ENCODE data around the gene MRAP.

Gene MRAP

DNA sequence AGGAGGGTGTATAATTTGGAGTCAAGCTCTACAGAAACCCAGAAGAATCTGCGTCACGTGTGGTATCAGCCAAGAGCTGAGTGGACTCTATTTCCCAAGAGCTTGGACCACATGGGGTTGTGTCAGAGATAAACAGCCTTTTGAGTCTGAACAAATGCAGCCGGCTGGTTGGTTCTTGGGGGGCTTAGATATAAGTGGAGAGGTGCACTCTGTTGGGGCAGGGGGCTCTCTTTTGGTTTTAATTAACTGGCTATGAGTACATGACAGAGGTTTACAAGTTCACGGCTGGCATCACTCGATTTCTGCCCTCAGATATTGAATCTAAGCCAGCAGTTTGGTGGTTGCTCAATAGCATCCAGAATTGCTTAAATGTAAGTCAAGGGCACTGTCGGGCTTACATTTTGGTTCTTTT, 501 bp upstream of the MRAP start:
- no peaks in the 10 kb centered on the region for H3K9me3 ChIP-seq (ENCODE audit: control insufficient read depth in 2 of 2, low read length in 2 of 2)
- no peak overlapping the region for H3K9ac ChIP-seq (ENCODE audit: low read depth in 1 of 2, low read length in 2 of 2)
- H3K4me3 ChIP-seq (ENCODE audit: low read length in 2 of 2) = no peak overlapping the region
- no peaks in the 10 kb centered on the region for H3K4me1 ChIP-seq (ENCODE audit: control insufficient read depth in 2 of 2, insufficient read depth in 2 of 2, low read length in 2 of 2)
- no peaks in the 10 kb centered on the region for H3K36me3 ChIP-seq (ENCODE audit: control insufficient read depth in 2 of 2, insufficient read depth in 2 of 2, low read length in 2 of 2)
- no peaks in the 10 kb centered on the region for H3K27me3 ChIP-seq (ENCODE audit: control insufficient read depth in 2 of 2, insufficient read depth in 2 of 2, low read length in 2 of 2)
- no peak overlapping the region for H3K27ac ChIP-seq (ENCODE audit: low read depth in 2 of 2, low read length in 2 of 2)

DNA sequence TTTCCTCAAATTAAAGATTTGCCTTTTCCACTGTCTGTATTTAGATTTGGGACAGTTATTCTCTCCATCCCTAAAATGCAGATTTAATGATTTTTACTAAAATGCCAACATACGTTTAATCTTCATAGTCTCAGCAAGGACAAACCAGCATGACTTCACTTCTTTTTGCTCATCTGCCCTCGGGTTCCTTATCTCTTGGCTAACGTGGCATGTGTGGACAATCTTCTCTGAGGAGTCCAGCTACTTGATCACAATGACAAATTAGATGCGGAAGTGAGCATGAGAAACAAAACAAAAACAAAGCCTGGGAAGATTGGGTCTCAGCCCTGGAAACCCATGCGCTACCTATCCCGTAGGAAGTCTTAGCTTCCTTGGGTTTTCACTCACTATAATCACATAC, 1.0 kb downstream of the MRAP start:
- H3K27ac ChIP-seq (ENCODE audit: low read depth in 2 of 2, low read length in 2 of 2) = no peak overlapping the region
- no peaks in the 10 kb centered on the region for H3K9me3 ChIP-seq (ENCODE audit: control insufficient read depth in 2 of 2, low read length in 2 of 2)
- H3K27me3 ChIP-seq (ENCODE audit: control insufficient read depth in 2 of 2, insufficient read depth in 2 of 2, low read length in 2 of 2) = no peaks in the 10 kb centered on the region
- H3K4me1 ChIP-seq (ENCODE audit: control insufficient read depth in 2 of 2, insufficient read depth in 2 of 2, low read length in 2 of 2) = no peaks in the 10 kb centered on the region
- no peak overlapping the region for H3K4me3 ChIP-seq (ENCODE audit: low read length in 2 of 2)
- H3K36me3 ChIP-seq (ENCODE audit: control insufficient read depth in 2 of 2, insufficient read depth in 2 of 2, low read length in 2 of 2) = no peaks in the 10 kb centered on the region
- no peak overlapping the region for H3K9ac ChIP-seq (ENCODE audit: low read depth in 1 of 2, low read length in 2 of 2)

DNA sequence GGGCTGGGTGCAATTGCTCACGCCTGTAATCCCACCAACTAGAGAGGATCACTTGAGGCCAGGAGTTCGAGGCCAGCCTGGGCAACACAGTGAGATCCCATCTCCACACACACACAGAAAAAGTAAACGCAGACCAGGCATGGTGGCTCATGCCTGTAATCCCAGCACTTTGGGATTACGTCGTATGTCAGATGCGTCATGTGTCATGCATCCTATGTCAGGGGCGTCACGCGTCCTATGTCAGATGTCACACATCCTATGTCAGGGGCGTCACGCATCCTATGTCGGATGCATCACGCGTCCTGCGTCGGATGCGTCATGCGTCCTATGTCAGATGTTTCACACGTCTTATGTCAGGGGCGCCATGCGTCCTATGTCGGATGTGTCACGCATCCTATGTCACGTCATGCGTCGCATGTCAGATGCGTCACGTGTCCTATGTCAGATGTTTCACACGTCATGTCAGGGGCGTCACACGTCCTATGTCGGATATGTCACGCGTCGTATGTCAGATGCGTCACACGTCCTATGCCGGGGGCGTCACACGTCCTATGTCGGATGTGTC, 1.5 kb downstream of the MRAP start:
- no peak overlapping the region for H3K4me3 ChIP-seq (ENCODE audit: low read length in 2 of 2)
- H3K36me3 ChIP-seq (ENCODE audit: control insufficient read depth in 2 of 2, insufficient read depth in 2 of 2, low read length in 2 of 2) = no peaks in the 10 kb centered on the region
- no peaks in the 10 kb centered on the region for H3K9me3 ChIP-seq (ENCODE audit: control insufficient read depth in 2 of 2, low read length in 2 of 2)
- H3K9ac ChIP-seq (ENCODE audit: low read depth in 1 of 2, low read length in 2 of 2) = no peak overlapping the region
- H3K4me1 ChIP-seq (ENCODE audit: control insufficient read depth in 2 of 2, insufficient read depth in 2 of 2, low read length in 2 of 2) = no peaks in the 10 kb centered on the region
- H3K27me3 ChIP-seq (ENCODE audit: control insufficient read depth in 2 of 2, insufficient read depth in 2 of 2, low read length in 2 of 2) = no peaks in the 10 kb centered on the region
- H3K27ac ChIP-seq (ENCODE audit: low read depth in 2 of 2, low read length in 2 of 2) = no peak overlapping the region

DNA sequence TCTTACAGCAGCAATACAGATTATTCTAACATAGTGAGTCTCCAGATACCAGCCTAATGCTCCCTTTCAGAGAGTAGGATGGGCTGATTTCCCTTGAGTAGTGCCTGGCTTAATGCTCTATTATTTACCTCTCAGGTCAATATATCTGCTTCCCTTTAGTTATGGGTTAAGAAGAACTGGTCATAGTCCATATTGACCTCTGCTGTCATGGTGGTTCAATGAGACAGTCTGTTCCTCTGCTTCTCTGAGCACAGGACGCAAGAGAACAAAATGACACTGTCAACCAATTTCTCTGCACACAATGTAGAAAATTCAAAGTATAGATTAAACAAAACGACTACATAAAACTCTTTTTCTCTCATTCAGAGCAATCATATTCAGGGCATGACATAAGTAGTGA, 2.9 kb downstream of the MRAP start:
- H3K4me3 ChIP-seq (ENCODE audit: low read length in 2 of 2) = no peak overlapping the region

DNA sequence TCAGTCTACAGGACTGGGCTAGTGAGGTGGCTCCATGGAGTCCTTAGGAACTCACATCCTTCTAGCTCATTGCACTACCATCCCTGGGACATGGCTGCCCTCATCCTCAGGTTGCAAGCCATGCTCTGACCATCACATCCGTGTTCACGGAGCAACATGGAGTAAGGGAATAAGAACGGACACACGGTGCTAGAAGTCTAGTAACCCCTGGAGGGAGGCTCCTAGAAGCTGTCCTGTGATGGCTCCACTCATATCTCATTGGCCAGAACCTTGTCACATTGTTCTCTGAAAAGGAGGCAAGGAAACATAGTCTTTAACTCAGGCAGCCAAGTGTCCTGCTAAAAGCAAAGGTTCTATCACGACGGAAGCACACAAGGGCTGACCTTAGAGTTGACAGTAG, 3.9 kb downstream of the MRAP start:
- Histone ChIP-seq H3K27ac (ENCODE audit: low read depth in 2 of 2, low read length in 2 of 2) (no peak overlapping the region), H3K9ac (ENCODE audit: low read depth in 1 of 2, low read length in 2 of 2) (no peak overlapping the region), H3K36me3 (ENCODE audit: control insufficient read depth in 2 of 2, insufficient read depth in 2 of 2, low read length in 2 of 2) (peaks cover 0 to 6% of the 10 kb centered on the region in 2 donors), H3K4me1 (ENCODE audit: control insufficient read depth in 2 of 2, insufficient read depth in 2 of 2, low read length in 2 of 2) (no peaks in the 10 kb centered on the region), H3K9me3 (ENCODE audit: control insufficient read depth in 2 of 2, low read length in 2 of 2) (no peaks in the 10 kb centered on the region), H3K4me3 (ENCODE audit: low read length in 2 of 2) (no peak overlapping the region), H3K27me3 (ENCODE audit: control insufficient read depth in 2 of 2, insufficient read depth in 2 of 2, low read length in 2 of 2) (no peaks in the 10 kb centered on the region)

More for the DNA sequence above, 2.9 kb downstream of the MRAP start:
- Histone ChIP-seq H3K4me1 (ENCODE audit: control insufficient read depth in 2 of 2, insufficient read depth in 2 of 2, low read length in 2 of 2) (no peaks in the 10 kb centered on the region), H3K27me3 (ENCODE audit: control insufficient read depth in 2 of 2, insufficient read depth in 2 of 2, low read length in 2 of 2) (no peaks in the 10 kb centered on the region), H3K9me3 (ENCODE audit: control insufficient read depth in 2 of 2, low read length in 2 of 2) (no peaks in the 10 kb centered on the region), H3K36me3 (ENCODE audit: control insufficient read depth in 2 of 2, insufficient read depth in 2 of 2, low read length in 2 of 2) (peaks cover 0 to 3% of the 10 kb centered on the region in 2 donors), H3K9ac (ENCODE audit: low read depth in 1 of 2, low read length in 2 of 2) (no peak overlapping the region), H3K27ac (ENCODE audit: low read depth in 2 of 2, low read length in 2 of 2) (no peak overlapping the region)

DNA sequence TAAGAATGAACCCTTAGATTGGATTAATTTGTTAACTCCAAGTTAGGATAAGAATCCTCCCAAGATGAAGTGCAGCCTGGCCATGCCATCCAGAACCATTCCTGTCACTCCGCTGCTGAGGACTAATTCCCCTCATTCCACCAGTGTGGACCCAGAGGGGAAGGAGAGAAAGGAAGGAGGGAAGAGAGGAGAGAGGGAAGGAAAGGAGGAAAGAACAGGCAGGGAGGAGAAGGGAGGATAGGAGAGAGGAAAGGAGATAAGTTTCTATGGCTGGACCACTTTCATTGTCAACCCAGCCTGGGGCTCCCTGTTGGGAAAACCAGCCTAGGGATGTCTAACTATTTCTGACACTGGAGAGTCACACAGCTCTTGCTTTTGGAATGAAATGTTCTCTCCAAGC, 4.7 kb downstream of the MRAP start:
- H3K27ac ChIP-seq (ENCODE audit: low read depth in 2 of 2, low read length in 2 of 2) = no peak overlapping the region
- no peak overlapping the region for H3K4me3 ChIP-seq (ENCODE audit: low read length in 2 of 2)
- H3K9ac ChIP-seq (ENCODE audit: low read depth in 1 of 2, low read length in 2 of 2) = no peak overlapping the region
- H3K36me3 ChIP-seq (ENCODE audit: control insufficient read depth in 2 of 2, insufficient read depth in 2 of 2, low read length in 2 of 2) = peaks cover 0 to 6% of the 10 kb centered on the region in 2 donors
- H3K27me3 ChIP-seq (ENCODE audit: control insufficient read depth in 2 of 2, insufficient read depth in 2 of 2, low read length in 2 of 2) = no peaks in the 10 kb centered on the region
- no peaks in the 10 kb centered on the region for H3K9me3 ChIP-seq (ENCODE audit: control insufficient read depth in 2 of 2, low read length in 2 of 2)
- H3K4me1 ChIP-seq (ENCODE audit: control insufficient read depth in 2 of 2, insufficient read depth in 2 of 2, low read length in 2 of 2) = no peaks in the 10 kb centered on the region

DNA sequence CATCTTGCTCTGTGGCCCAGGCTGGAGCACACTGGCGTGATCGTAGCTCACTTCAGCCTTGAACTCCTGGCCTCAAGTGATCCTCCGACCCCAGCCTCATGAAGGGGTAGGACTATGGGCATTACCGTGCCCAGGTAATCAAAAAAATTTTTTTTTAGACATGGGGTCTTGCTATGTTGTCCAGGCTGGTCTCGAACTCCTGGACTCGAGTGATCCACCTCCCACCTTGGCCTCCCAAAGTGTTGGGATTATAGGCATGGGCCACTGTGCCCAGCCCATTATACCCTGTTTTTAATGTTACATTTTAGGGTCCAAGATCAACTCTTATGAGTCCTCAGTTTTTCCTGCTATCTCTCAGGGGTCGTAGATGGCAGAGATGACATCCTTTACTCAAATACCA, 6.3 kb downstream of the MRAP start:
- Histone ChIP-seq H3K4me1 (ENCODE audit: control insufficient read depth in 2 of 2, insufficient read depth in 2 of 2, low read length in 2 of 2) (no peaks in the 10 kb centered on the region), H3K9me3 (ENCODE audit: control insufficient read depth in 2 of 2, low read length in 2 of 2) (no peaks in the 10 kb centered on the region), H3K36me3 (ENCODE audit: control insufficient read depth in 2 of 2, insufficient read depth in 2 of 2, low read length in 2 of 2) (peaks cover 2 to 6% of the 10 kb centered on the region in 2 donors), H3K27me3 (ENCODE audit: control insufficient read depth in 2 of 2, insufficient read depth in 2 of 2, low read length in 2 of 2) (no peaks in the 10 kb centered on the region), H3K4me3 (ENCODE audit: low read length in 2 of 2) (no peak overlapping the region), H3K9ac (ENCODE audit: low read depth in 1 of 2, low read length in 2 of 2) (no peak overlapping the region), H3K27ac (ENCODE audit: low read depth in 2 of 2, low read length in 2 of 2) (no peak overlapping the region)

DNA sequence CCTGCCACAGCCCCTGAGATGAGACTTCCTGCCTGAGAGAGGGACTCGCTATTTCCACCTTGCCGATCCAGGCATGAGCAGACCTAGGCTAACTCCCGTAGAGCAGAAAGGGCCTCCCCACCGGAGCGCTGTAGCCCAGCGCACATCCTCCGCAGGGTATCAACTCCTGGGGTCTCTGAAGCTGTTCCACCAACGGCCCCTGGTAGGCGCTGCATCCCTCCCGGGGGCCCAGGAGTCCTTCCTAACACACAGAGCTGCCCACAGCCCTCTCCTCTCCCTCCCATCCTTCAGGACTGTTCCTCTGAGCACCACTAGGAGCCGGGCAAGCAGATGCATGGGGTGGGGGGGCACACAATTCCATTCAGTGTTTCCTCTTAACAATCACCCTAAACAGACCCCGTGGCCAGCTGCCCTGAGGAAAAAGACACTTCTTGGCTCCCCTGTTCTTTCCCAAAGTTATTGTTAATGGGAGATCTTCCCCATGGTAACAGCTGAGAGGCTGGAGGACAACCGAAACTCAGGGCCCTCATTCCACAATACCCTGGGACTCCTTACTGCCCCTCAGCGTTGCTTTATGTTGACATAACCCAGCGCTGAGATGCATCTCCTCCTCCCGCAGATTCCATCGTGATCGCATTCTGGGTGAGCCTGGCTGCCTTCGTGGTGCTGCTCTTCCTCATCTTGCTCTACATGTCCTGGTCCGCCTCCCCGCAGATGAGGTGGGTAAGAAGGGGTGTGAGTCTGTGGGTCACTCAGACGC, 7.5 kb downstream of the MRAP start:
- H3K4me3 ChIP-seq (ENCODE audit: low read length in 2 of 2) = no peak overlapping the region
- no peaks in the 10 kb centered on the region for H3K27me3 ChIP-seq (ENCODE audit: control insufficient read depth in 2 of 2, insufficient read depth in 2 of 2, low read length in 2 of 2)
- no peaks in the 10 kb centered on the region for H3K9me3 ChIP-seq (ENCODE audit: control insufficient read depth in 2 of 2, low read length in 2 of 2)
- H3K9ac ChIP-seq (ENCODE audit: low read depth in 1 of 2, low read length in 2 of 2) = no peak overlapping the region
- peaks cover 2 to 6% of the 10 kb centered on the region in 2 donors for H3K36me3 ChIP-seq (ENCODE audit: control insufficient read depth in 2 of 2, insufficient read depth in 2 of 2, low read length in 2 of 2)
- H3K4me1 ChIP-seq (ENCODE audit: control insufficient read depth in 2 of 2, insufficient read depth in 2 of 2, low read length in 2 of 2) = no peaks in the 10 kb centered on the region
- H3K27ac ChIP-seq (ENCODE audit: low read depth in 2 of 2, low read length in 2 of 2) = no peak overlapping the region

DNA sequence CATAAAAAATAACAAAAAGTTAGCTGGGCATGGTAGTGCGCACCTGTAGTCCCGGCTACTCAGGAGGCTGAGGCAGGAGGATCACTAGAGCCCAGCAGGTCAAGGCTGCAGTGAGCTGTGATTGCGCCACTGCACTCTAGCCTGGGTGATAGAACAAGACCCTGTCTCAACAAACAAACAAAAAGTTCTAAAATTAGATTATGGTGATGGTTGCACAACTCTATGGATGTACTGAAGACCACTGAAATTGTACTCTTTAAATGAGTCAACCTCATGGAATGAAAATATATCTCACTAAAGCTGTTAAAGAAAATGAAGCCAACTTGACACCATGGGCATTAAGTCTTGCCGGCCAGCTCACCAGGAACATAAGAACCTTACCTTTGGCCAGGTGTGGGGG, 9.1 kb downstream of the MRAP start:
- Histone ChIP-seq H3K27me3 (ENCODE audit: control insufficient read depth in 2 of 2, insufficient read depth in 2 of 2, low read length in 2 of 2) (no peaks in the 10 kb centered on the region), H3K4me1 (ENCODE audit: control insufficient read depth in 2 of 2, insufficient read depth in 2 of 2, low read length in 2 of 2) (no peaks in the 10 kb centered on the region), H3K9me3 (ENCODE audit: control insufficient read depth in 2 of 2, low read length in 2 of 2) (no peaks in the 10 kb centered on the region), H3K27ac (ENCODE audit: low read depth in 2 of 2, low read length in 2 of 2) (no peak overlapping the region), H3K36me3 (ENCODE audit: control insufficient read depth in 2 of 2, insufficient read depth in 2 of 2, low read length in 2 of 2) (peaks cover 7 to 11% of the 10 kb centered on the region in 2 donors), H3K4me3 (ENCODE audit: low read length in 2 of 2) (no peak overlapping the region), H3K9ac (ENCODE audit: low read depth in 1 of 2, low read length in 2 of 2) (no peak overlapping the region)

DNA sequence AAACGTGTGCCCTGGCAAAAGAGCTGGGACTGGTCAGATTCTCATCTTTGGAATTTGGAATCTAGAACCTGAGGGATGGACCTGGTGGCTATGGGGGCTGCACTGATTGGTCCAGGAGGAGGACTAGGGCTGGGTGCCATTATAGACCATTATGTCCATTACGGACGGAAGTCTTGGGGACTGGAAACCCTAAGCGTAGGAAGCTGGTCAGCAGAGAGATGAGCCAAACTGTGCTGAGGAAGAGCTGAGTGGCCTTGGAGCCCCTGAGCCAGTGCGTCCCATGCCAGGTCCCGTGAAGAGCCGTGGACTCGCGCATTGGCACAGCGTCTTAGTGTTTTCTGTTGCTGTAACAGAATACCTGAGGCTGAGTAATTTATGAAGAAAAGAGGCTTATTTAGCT, 10.0 kb downstream of the MRAP start:
- peaks cover 12 to 16% of the 10 kb centered on the region in 2 donors for H3K36me3 ChIP-seq (ENCODE audit: control insufficient read depth in 2 of 2, insufficient read depth in 2 of 2, low read length in 2 of 2)
- H3K27ac ChIP-seq (ENCODE audit: low read depth in 2 of 2, low read length in 2 of 2) = no peak overlapping the region
- no peaks in the 10 kb centered on the region for H3K9me3 ChIP-seq (ENCODE audit: control insufficient read depth in 2 of 2, low read length in 2 of 2)
- no peak overlapping the region for H3K4me3 ChIP-seq (ENCODE audit: low read length in 2 of 2)
- no peak overlapping the region for H3K9ac ChIP-seq (ENCODE audit: low read depth in 1 of 2, low read length in 2 of 2)
- H3K27me3 ChIP-seq (ENCODE audit: control insufficient read depth in 2 of 2, insufficient read depth in 2 of 2, low read length in 2 of 2) = no peaks in the 10 kb centered on the region
- H3K4me1 ChIP-seq (ENCODE audit: control insufficient read depth in 2 of 2, insufficient read depth in 2 of 2, low read length in 2 of 2) = no peaks in the 10 kb centered on the region

Data from mucosa of rectum (tissue), 2 donors.